Astrocyte (in vitro differentiated cells and primary cell): ENCODE measurements around the gene KIF4B. TPM values are rescaled to one million over a fixed set of nuclear protein-coding genes. Genes with fewer than 3 reads are reported as not detected.

Experiments used
- DNase-seq: peaks from one replicate; pipeline ENCODE4 v3.0.0-alpha.2; 2010; ENCODE audit warnings: low read depth
- FAIRE-seq: peaks from 2 replicates; lab custom pipeline; 2011; peaks lifted over from hg19 to GRCh38; lab: Jason Lieb, UNC
- H2AFZ ChIP-seq: 2 replicates; pipeline ENCODE4 v1.6.0; 2012; ENCODE audit warnings: low read depth, low read length, inconsistent platforms
- H3K27ac ChIP-seq: 2 replicates; pipeline ENCODE4 v1.5.1; 2011; ENCODE audit warnings: low read depth, low read length, inconsistent platforms
- H3K27me3 ChIP-seq: 2 replicates; pipeline ENCODE4 v1.6.0; 2011; ENCODE audit warnings: low read length, inconsistent platforms; ENCODE audit not compliant: insufficient read depth
- H3K36me3 ChIP-seq: 2 replicates; pipeline ENCODE4 v1.5.1; 2011; ENCODE audit warnings: low read length, inconsistent platforms; ENCODE audit not compliant: insufficient read depth
- H3K4me1 ChIP-seq: 2 replicates; pipeline ENCODE4 v1.5.1; 2011; ENCODE audit warnings: low read length, inconsistent platforms; ENCODE audit not compliant: insufficient read depth
- H3K4me2 ChIP-seq: 2 replicates; pipeline ENCODE4 v1.6.0; 2012; ENCODE audit warnings: low read length, inconsistent platforms
- H3K4me3 ChIP-seq: 2 replicates; pipeline ENCODE4 v1.5.1; 2011; ENCODE audit warnings: low read depth, mild to moderate bottlenecking, low read length, inconsistent platforms; ENCODE audit not compliant: insufficient read depth
- H3K79me2 ChIP-seq: 2 replicates; pipeline ENCODE4 v1.6.0; 2012; ENCODE audit warnings: mild to moderate bottlenecking, low read length, inconsistent platforms; ENCODE audit not compliant: insufficient read depth
- H3K9ac ChIP-seq: 2 replicates; pipeline ENCODE4 v1.6.0; 2012; ENCODE audit warnings: mild to moderate bottlenecking, low read length, inconsistent platforms
- H3K9me3 ChIP-seq: 2 replicates; pipeline ENCODE4 v1.5.1; 2012; ENCODE audit warnings: low read depth, mild to moderate bottlenecking, low read length, inconsistent platforms; ENCODE audit not compliant: insufficient read depth
- H4K20me1 ChIP-seq: 2 replicates; pipeline ENCODE4 v1.6.0; 2012; ENCODE audit warnings: low read length, inconsistent platforms; ENCODE audit not compliant: insufficient read depth
- H3K27ac Mint-ChIP-seq: one replicate; pipeline ENCODE4 v1.8.0; 2021; ENCODE audit warnings: mild to moderate bottlenecking, mixed read lengths; ENCODE audit not compliant: unreplicated experiment
- H3K27me3 Mint-ChIP-seq: one replicate; pipeline ENCODE4 v1.8.0; 2021; ENCODE audit warnings: low read depth, mixed read lengths; ENCODE audit not compliant: unreplicated experiment
- H3K36me3 Mint-ChIP-seq: one replicate; pipeline ENCODE4 v1.8.0; 2021; ENCODE audit warnings: low read depth, mixed read lengths; ENCODE audit not compliant: unreplicated experiment
- H3K4me1 Mint-ChIP-seq: one replicate; pipeline ENCODE4 v1.8.0; 2021; ENCODE audit warnings: low read depth, mixed read lengths; ENCODE audit not compliant: unreplicated experiment
- H3K4me3 Mint-ChIP-seq: one replicate; pipeline ENCODE4 v1.8.0; 2021; ENCODE audit warnings: mild to moderate bottlenecking, moderate library complexity, mixed read lengths; ENCODE audit not compliant: unreplicated experiment
- H3K9me3 Mint-ChIP-seq: one replicate; pipeline ENCODE4 v1.8.0; 2021; ENCODE audit warnings: mild to moderate bottlenecking, mixed read lengths; ENCODE audit not compliant: unreplicated experiment
- EZH2 ChIP-seq: IDR thresholded peaks from 2 replicates; pipeline ENCODE4 v1.6.1; 2012; ENCODE audit warnings: mild to moderate bottlenecking, low read length, inconsistent platforms; ENCODE audit not compliant: insufficient read depth
- total RNA-seq: library from RNA; stranded (reverse); gene quantifications from 2 replicates; pipeline ENCODE4 v1.2.1, GENCODE V29; 2021
- TF ChIP-seq, protein P1 (sequence below): IDR thresholded peaks from 2 replicates; pipeline ENCODE4 v1.5.1; 2011; ENCODE audit warnings: low read depth, mild to moderate bottlenecking, inconsistent platforms, low read length, moderate library complexity; ENCODE audit not compliant: insufficient read depth

KIF4B gene
- total RNA-seq, 1 donor from 2014 or later: not detected

GRCh38 chr5:155050384-155051019 lies 36.9 kb downstream of the KIF4B start:
- Histone ChIP-seq H3K4me1 (no peaks in the 10 kb centered on the region), H2AFZ (no peak overlapping the region), H3K27ac (no peak overlapping the region), H3K4me3 (no peak overlapping the region), H4K20me1 (no peaks in the 10 kb centered on the region), H3K9me3 (no peaks in the 10 kb centered on the region), H3K27me3 (no peaks in the 10 kb centered on the region), H3K79me2 (no peaks in the 10 kb centered on the region), H3K36me3 (no peaks in the 10 kb centered on the region), H3K4me2 (no peak overlapping the region), H3K9ac (no peak overlapping the region)
- DNase-seq: no peak
- FAIRE-seq: no peak
- TF ChIP-seq, protein P1, sequence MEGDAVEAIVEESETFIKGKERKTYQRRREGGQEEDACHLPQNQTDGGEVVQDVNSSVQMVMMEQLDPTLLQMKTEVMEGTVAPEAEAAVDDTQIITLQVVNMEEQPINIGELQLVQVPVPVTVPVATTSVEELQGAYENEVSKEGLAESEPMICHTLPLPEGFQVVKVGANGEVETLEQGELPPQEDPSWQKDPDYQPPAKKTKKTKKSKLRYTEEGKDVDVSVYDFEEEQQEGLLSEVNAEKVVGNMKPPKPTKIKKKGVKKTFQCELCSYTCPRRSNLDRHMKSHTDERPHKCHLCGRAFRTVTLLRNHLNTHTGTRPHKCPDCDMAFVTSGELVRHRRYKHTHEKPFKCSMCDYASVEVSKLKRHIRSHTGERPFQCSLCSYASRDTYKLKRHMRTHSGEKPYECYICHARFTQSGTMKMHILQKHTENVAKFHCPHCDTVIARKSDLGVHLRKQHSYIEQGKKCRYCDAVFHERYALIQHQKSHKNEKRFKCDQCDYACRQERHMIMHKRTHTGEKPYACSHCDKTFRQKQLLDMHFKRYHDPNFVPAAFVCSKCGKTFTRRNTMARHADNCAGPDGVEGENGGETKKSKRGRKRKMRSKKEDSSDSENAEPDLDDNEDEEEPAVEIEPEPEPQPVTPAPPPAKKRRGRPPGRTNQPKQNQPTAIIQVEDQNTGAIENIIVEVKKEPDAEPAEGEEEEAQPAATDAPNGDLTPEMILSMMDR: no peak
- TF ChIP-seq EZH2: no peak
- Mint-ChIP-seq H3K9me3 (no peaks in the 10 kb centered on the region), H3K36me3 (peaks cover 2% of the 10 kb centered on the region), H3K4me3 (no peak overlapping the region), H3K27ac (no peak overlapping the region), H3K4me1 (peaks cover 2% of the 10 kb centered on the region), H3K27me3 (peaks cover 4% of the 10 kb centered on the region)

- TF ChIP-seq EZH2: no peak
- TF ChIP-seq, protein P1: no peak
Observed at GRCh38 chr5:155052532-155052931, 39.0 kb downstream of the KIF4B start.

DNA sequence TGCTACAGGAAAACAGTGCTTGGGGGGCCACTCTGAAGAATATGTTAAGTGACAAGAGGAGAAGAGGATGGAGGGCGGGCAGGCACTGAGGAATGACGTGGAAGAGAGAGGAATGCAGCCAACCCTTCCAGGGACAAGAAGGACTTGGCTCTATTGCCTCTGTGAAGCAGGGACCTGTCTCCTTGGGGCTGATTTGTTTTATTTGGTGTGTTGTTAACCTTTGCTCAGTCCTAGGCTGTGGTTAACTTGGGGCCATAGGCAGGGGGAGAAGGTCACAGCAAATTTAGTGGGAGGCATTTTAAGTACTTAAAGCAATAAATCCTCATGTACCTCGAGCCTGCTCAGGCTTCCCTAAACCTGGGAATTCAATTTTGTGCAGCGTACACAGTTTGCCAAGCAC lies 39.9 kb downstream of the KIF4B start:
- Histone ChIP-seq H3K9me3 (no peaks in the 10 kb centered on the region), H3K4me1 (no peaks in the 10 kb centered on the region), H3K4me3 (no peak overlapping the region), H4K20me1 (no peaks in the 10 kb centered on the region), H3K4me2 (no peak overlapping the region), H3K36me3 (no peaks in the 10 kb centered on the region), H2AFZ (no peak overlapping the region), H3K79me2 (no peaks in the 10 kb centered on the region), H3K27me3 (no peaks in the 10 kb centered on the region), H3K9ac (no peak overlapping the region), H3K27ac (no peak overlapping the region)
- FAIRE-seq (no peak), DNase-seq (no peak)
- TF ChIP-seq, protein P1: no peak
- TF ChIP-seq EZH2: no peak
- peaks cover 2% of the 10 kb centered on the region for H3K4me1 Mint-ChIP-seq
- no peaks in the 10 kb centered on the region for H3K9me3 Mint-ChIP-seq
- H3K27ac Mint-ChIP-seq: no peak overlapping the region
- no peaks in the 10 kb centered on the region for H3K36me3 Mint-ChIP-seq
- peaks cover 4% of the 10 kb centered on the region for H3K27me3 Mint-ChIP-seq
- H3K4me3 Mint-ChIP-seq: no peak overlapping the region

More at GRCh38 chr5:155052532-155052931, 39.0 kb downstream of the KIF4B start:
- Histone ChIP-seq H3K36me3 (no peaks in the 10 kb centered on the region), H3K9ac (no peak overlapping the region), H3K27me3 (no peaks in the 10 kb centered on the region), H3K9me3 (no peaks in the 10 kb centered on the region), H3K79me2 (no peaks in the 10 kb centered on the region), H3K4me3 (no peak overlapping the region), H3K4me1 (no peaks in the 10 kb centered on the region), H2AFZ (no peak overlapping the region), H4K20me1 (no peaks in the 10 kb centered on the region), H3K4me2 (no peak overlapping the region), H3K27ac (no peak overlapping the region)
- DNase-seq (no peak), FAIRE-seq (no peak)
- no peak overlapping the region for H3K27ac Mint-ChIP-seq
- peaks cover 2% of the 10 kb centered on the region for H3K4me1 Mint-ChIP-seq
- peaks cover 2% of the 10 kb centered on the region for H3K27me3 Mint-ChIP-seq
- H3K36me3 Mint-ChIP-seq: peaks cover 2% of the 10 kb centered on the region
- H3K9me3 Mint-ChIP-seq: no peaks in the 10 kb centered on the region
- no peak overlapping the region for H3K4me3 Mint-ChIP-seq
